Stomach (tissue), 9 donors: Measurements from ENCODE around the gene ARSG. TPM values are rescaled to one million over a fixed set of nuclear protein-coding genes. Genes with fewer than 3 reads are reported as not detected.

Source experiments
- DNase-seq, 2 donors: peaks; one replicate each; pipeline versions ENCODE4 v3.0.0 to v3.0.0-alpha.2; 2013 to 2019
- H3K27ac ChIP-seq, 5 donors: fragments of 200-600 bp in 4 of 5; sonication (generic) in 4 of 5; one replicate each; pipeline ENCODE4 v1.5.1; 2013 to 2019; ENCODE audit warnings: mild to moderate bottlenecking in 1 of 5, moderate library complexity in 1 of 5
- H3K27me3 ChIP-seq, 3 donors: fragments of 200-600 bp; sonication (generic); one replicate each; pipeline ENCODE4 v1.5.1; 2017 to 2019; ENCODE audit warnings: mixed run types in 1 of 3
- H3K36me3 ChIP-seq, 4 donors: fragments of 200-600 bp; sonication (generic); 1 replicate in 3 of 4; 2 replicates in 1 of 4; pipeline ENCODE4 v1.5.1; 2016 to 2019
- H3K4me1 ChIP-seq, 4 donors: fragments of 200-600 bp; sonication (generic); one replicate each; pipeline ENCODE4 v1.5.1; 2016 to 2019
- H3K4me3 ChIP-seq, 4 donors: fragments of 200-600 bp; sonication (generic) in 3 of 4; one replicate each; pipeline ENCODE4 v1.5.1; 2016 to 2019; ENCODE audit warnings: mild to moderate bottlenecking in 1 of 4
- H3K9me3 ChIP-seq, 4 donors: fragments of 200-600 bp; sonication (generic); one replicate each; pipeline ENCODE4 v1.5.1; 2016 to 2019
- CTCF ChIP-seq, 7 experiments: fragments of 450-650 bp in 4 of 7; fragments of 200-600 bp in 3 of 7; sonication (generic) in 3 of 7; IDR thresholded peaks; one replicate each; pipeline ENCODE4 v1.5.1; 2016 to 2019; ENCODE audit warnings: antibody characterized with exemption in 7 of 7, control low read depth in 2 of 7, mild to moderate bottlenecking in 1 of 7
- EP300 ChIP-seq: sonication (generic); formaldehyde crosslinking; IDR thresholded peaks from one replicate; pipeline ENCODE4 v1.6.1; 2017; ENCODE audit warnings: antibody characterized with exemption
- POLR2A ChIP-seq, 4 donors: fragments of 450-650 bp; IDR thresholded peaks; one replicate each; pipeline ENCODE4 v1.6.1; 2016; ENCODE audit warnings: antibody characterized with exemption in 4 of 4, control low read depth in 2 of 4, mild to moderate bottlenecking in 1 of 4, moderate library complexity in 1 of 4
- POLR2AphosphoS5 ChIP-seq, 3 donors: sonication (generic); formaldehyde crosslinking; IDR thresholded peaks; one replicate each; pipeline ENCODE4 v1.6.1; 2016; ENCODE audit warnings: antibody characterized with exemption in 3 of 3
- WGBS, 5 donors: extraction: QIAGEN DNeasy Blood & Tissue Kit in 3 of 5; methylation state at CpG; one replicate each; pipeline versions ENCODE4 v1.1.5 to v1.1.7; 2013 to 2018; 5-methylcytosine and 5-hydroxymethylcytosine counted together
- intact Hi-C: fragments of 100-400 bp; cut with DNase I; formaldehyde crosslinking; loops from one replicate; pipeline ENCODE4 v1.15.1; 2023; ENCODE audit warnings: low total_unique reads
- polyA plus RNA-seq, 3 donors: library from polyadenylated mRNA; stranded (reverse); fragments of 200-250 nt; gene quantifications; one replicate each; pipeline ENCODE4 v1.2.3, GENCODE V29; 2013
- total RNA-seq, 5 donors: library from RNA; depleted of rRNA; stranded (reverse); fragments of >200 nt; gene quantifications; one replicate each; pipeline versions ENCODE4 v1.1.0 to v1.2.3, GENCODE V29; 2014 to 2016
- donor health status: healthy with polysubstance abuse.
- donor health status: Bipolar disorder and iron deficiency.
- donor health status: healthy.

The ARSG gene
- total and polyA plus RNA-seq, 8 donors: 0.45 to 74.7 (median 2.4) TPM

GRCh38 chr17:68431661-68432071, 140.4 kb downstream of the ARSG start:
- Histone ChIP-seq H3K4me1 (peaks cover 3 to 9% (median 7%) of the 10 kb centered on the region in 4 donors), H3K27me3 (no peaks in the 10 kb centered on the region), H3K27ac (no peak overlapping the region), H3K4me3 (no peak overlapping the region), H3K36me3 (peaks cover 81 to 96% (median 94%) of the 10 kb centered on the region in 4 donors), H3K9me3 (no peaks in the 10 kb centered on the region)
- 58 to 74% (median 63%) methylated on average over 14 to 15 of the region's 15 CpGs for WGBS, 5 donors
- DNase-seq: peak in 1 of 2 donors; percentile 50
- no peak for TF ChIP-seq POLR2AphosphoS5 (IDR thresholded peaks at IDR 0.05)
- intact Hi-C loops: loop anchor here (10.0 kb wide), 1 partner anchor 167 kb away; no protein-coding TSS in a partner anchor

- no peak overlapping the region for H3K4me3 ChIP-seq
- peaks cover 9 to 15% (median 13%) of the 10 kb centered on the region in 4 donors for H3K4me1 ChIP-seq
- no peak overlapping the region for H3K27ac ChIP-seq
- intact Hi-C loops: loop anchor here (10.0 kb wide), 1 partner anchor 167 kb away; no protein-coding TSS in a partner anchor
- 86 to 93% (median 91%) methylated on average over 14 of the region's 14 CpGs for WGBS, 5 donors
- TF ChIP-seq EP300 (no peak), POLR2A (IDR thresholded peaks at IDR 0.05) (no peak), POLR2AphosphoS5 (IDR thresholded peaks at IDR 0.05) (no peak), CTCF (IDR thresholded peaks at IDR 0.05) (no peak)
- no peak for DNase-seq
- H3K27me3 ChIP-seq: no peaks in the 10 kb centered on the region
- H3K9me3 ChIP-seq: no peaks in the 10 kb centered on the region
- peaks cover 78 to 90% (median 88%) of the 10 kb centered on the region in 4 donors for H3K36me3 ChIP-seq
These were observed 141.0 kb downstream of the ARSG start for GRCh38 chr17:68432086-68432864.

- no peak for DNase-seq
These were observed 141.9 kb downstream of the ARSG start for GRCh38 chr17:68433211-68433610.

GRCh38 chr17:68433911-68434508, 142.7 kb downstream of the ARSG start:
- WGBS, 5 donors: 85 to 93% (median 89%) methylated on average over 12 of the region's 12 CpGs
- intact Hi-C loops: loop anchor here (10.0 kb wide), 1 partner anchor 169 kb away; no protein-coding TSS in a partner anchor
- H3K36me3 ChIP-seq: peaks cover 63 to 73% (median 71%) of the 10 kb centered on the region in 4 donors
- TF ChIP-seq CTCF (IDR thresholded peaks at IDR 0.05) (no peak), POLR2AphosphoS5 (IDR thresholded peaks at IDR 0.05) (no peak), POLR2A (IDR thresholded peaks at IDR 0.05) (no peak), EP300 (no peak)
- no peak for DNase-seq
- H3K4me1 ChIP-seq: peaks cover 22 to 32% (median 26%) of the 10 kb centered on the region in 4 donors
- H3K4me3 ChIP-seq: no peak overlapping the region
- H3K9me3 ChIP-seq: no peaks in the 10 kb centered on the region
- H3K27me3 ChIP-seq: no peaks in the 10 kb centered on the region
- H3K27ac ChIP-seq: no peak overlapping the region

More at GRCh38 chr17:68433211-68433610, 141.9 kb downstream of the ARSG start:
- Histone ChIP-seq H3K4me1 (peaks cover 14 to 24% (median 21%) of the 10 kb centered on the region in 4 donors), H3K4me3 (no peak overlapping the region), H3K36me3 (peaks cover 71 to 81% (median 79%) of the 10 kb centered on the region in 4 donors), H3K27me3 (no peaks in the 10 kb centered on the region), H3K9me3 (no peaks in the 10 kb centered on the region), H3K27ac (no peak overlapping the region)
- no peak for TF ChIP-seq CTCF (IDR thresholded peaks at IDR 0.05)
- intact Hi-C loops: loop anchor here (10.0 kb wide), 1 partner anchor 168 kb away; no protein-coding TSS in a partner anchor
- 89 to 94% (median 92%) methylated on average over 9 of the region's 9 CpGs for WGBS, 5 donors
